NCI-H526 treated with DMSO at 0.1 percent for 48 hours (cell line): Measurements from ENCODE around the gene SMURF2.

Experiments used
- DNase-seq: peaks from one replicate; lab custom pipeline; 2025; lab: John Stamatoyannopoulos, UW

The SMURF2 gene

DNA sequence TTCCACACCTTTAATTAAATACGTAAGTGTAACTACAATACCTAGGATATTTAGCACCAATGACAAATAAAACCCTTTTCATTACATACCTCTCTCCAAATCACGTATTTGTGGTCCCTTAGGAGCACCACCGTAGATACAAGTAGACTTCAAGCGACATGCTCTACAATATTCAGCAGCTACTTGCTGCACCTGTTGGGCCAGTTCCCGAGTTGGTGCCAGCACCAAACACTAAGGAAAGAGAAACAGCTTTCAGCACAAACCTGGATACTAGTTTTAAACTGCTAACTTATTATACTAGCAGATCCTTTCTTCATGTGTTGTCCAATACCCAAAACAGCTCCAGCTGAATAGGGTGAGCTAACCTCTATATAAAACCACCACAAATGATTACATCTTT is 158.8 kb downstream of the SMURF2 start:
- DNase-seq: no peak

DNA sequence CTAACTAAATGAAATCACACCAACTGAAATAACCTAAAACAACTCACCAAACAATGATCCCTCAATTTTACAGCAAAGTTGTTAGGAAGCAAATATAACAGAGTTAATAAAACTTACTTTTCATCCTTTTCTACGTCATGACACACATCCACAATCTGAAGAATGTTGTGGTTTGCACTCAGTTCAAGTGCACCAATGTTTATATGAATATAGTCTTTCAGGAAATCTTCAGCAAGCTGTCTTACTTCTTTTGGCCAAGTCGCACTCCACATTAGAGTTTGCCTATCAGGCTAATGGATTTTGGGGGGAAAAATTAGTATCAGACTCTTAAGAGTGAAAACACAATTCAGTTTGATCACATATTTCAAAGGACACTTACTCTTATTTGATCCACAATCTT is 159.3 kb downstream of the SMURF2 start:
- DNase-seq: no peak

DNA sequence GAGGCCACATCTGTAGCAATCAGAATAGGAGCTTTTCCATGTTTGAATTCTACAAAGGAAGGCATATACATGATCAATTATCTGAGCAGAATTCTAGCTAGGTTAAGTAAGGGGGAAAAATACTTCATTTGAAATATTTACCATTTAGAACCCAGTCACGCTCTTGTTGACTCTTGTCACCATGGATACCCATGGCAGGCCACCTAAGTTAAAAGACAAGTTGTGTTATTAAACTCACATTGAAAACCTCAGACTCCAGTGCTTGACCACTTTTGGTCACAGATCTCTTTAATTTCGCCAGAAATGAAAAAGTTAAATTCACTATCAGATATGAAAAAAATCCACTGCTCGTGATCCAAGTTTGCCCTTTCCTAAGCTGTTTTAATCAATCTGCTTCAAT is 160.1 kb downstream of the SMURF2 start:
- no peak for DNase-seq

DNA sequence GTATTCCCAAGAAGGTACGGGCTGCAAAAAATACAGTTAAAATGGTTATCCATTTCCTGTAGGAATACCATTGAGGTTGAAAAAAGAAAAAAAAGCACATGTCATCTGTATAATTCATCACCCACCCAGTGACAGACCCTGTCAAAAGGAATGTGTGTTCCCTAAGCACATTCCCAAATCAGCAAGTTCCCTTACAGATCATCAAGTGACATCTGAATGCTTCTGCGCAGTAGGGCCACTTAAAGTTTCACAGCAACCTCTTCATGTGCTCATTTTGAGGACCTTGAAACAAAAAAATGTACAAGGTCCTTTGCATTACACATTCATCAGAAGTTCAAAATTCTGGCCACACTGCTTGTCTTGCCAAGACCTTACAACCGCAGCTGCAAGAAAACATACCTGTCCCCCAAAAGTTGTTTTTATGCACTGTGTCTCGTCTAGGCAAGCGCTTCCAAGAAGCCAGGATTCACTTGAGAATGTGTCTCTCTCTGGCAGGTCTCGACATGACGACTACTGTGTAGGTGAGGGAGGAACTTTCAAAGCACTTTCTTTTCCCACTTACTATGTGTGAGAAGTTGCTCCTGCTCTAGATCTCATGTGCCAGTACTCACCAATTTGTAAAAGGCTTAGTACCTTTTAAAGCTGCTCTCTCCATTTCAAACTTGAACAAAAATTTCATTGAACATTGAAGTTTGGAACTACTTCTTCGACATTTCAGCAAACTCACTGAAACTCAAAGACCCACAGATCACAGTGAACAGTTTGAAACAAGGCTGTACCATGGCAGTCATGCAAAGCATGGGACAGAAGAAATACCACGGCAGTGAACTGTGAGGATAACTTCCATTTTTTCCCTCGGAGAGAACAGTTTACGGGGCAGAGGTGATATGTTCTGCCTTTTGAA is 161.0 kb downstream of the SMURF2 start:
- no peak for DNase-seq

DNA sequence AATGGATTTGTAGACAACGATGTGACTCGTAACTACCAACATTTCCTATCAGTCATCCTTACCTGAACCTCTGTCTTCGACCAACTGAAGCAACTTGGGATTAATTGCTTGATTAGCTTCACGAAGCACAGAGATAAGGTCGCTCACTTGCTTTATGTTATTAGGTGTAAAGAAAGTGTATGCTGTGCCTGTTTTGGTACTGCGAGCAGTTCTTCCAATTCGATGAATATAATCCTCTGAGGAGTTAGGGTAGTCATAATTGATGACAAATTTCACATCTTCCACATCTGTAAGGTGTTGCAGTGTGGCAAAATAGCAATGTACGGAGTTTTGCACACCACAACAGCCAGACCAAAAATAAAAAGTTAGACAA is 161.6 kb downstream of the SMURF2 start:
- DNase-seq: no peak

DNA sequence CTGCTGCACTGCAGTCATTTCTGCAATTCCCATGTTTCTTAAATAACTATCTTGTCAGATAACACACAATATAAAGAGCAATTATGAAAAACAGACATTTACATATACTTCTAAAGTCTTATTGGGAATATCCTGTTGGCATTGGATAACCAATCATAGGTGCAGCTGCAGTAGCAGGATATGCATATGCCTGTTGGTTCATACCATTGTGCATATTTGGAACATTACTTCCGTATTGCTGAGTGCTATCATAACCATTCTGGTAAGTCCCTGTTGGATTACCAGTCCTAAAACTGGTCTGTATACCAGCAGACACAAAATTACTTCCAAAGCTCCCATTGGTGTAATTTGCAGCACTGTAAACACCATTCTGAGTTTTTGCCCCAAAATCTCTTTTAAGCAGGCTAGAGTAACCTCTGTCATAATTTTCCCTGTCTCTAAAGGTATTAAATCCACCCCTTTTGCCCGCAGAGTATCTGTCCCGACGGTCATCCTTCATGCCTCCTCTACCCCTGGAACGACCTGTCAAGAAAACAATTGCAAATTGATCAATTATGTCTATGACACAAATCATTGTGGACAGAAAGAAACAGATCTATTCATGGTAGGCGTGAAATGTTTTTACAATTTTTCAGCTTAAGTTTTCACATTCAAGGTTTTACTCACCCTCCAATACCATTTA is 162.2 kb downstream of the SMURF2 start:
- no peak for DNase-seq

DNA sequence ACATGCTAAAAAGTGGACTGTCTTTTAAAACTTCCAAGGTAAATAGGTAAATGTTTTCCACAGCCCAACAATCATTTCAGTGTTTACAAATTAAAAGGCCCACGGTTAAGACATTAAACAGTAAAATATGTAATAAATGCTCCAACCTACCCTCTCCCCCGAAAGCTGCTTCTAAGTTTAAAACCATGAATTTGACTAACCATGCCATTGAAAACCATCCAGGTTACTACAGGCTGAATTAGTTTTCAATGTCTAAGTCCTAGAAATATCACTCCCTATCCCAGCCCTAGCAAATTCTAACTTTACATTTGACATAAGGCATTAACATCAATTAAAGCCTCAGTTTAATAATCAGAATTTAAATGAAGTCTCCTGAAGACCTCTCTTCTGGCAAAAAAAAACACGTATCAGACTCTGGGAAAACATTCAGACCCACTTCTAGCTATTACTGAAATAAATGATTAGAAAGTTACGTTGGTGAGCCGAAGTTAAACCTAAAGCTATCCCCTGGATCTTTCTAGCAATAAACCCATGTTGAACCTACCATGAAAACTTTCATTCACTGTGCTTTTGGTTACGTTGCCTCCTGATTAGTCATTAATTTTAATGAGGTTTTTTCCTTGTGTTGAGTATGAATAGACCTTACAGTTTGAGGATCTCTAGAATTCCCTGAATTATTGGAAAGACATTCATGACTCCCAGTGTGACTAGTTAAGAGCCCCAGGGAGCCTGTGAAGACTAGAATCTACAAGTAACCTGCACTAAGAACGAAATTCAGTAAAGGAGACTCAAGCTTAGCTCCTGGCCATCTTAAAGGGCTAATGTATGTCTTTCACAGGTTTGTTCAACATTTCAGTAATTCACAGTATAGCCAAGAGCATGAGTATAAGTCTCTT is 163.6 kb downstream of the SMURF2 start:
- DNase-seq: no peak

DNA sequence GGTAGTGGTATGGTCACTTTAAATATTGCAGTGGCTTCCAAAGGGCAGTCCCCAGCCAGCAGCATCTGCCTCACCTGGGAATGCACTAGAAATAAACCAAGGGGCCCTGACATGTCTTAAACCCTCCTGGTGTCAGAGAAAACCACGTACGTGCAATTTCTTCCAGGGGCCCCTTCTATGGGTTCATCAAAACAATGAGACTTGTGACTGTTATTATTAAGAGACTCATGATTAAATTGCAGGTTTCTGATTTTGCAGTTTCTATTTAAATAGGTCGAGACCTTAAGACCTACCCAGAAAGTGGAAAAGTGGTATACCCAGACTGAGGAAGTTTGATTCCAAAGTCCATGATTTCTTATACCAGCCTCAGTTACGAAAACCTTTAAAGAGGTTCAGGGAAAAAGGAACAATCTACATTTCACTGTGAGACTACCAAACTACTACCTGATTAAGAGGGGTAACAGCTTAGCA is 164.5 kb downstream of the SMURF2 start:
- DNase-seq: no peak

DNA sequence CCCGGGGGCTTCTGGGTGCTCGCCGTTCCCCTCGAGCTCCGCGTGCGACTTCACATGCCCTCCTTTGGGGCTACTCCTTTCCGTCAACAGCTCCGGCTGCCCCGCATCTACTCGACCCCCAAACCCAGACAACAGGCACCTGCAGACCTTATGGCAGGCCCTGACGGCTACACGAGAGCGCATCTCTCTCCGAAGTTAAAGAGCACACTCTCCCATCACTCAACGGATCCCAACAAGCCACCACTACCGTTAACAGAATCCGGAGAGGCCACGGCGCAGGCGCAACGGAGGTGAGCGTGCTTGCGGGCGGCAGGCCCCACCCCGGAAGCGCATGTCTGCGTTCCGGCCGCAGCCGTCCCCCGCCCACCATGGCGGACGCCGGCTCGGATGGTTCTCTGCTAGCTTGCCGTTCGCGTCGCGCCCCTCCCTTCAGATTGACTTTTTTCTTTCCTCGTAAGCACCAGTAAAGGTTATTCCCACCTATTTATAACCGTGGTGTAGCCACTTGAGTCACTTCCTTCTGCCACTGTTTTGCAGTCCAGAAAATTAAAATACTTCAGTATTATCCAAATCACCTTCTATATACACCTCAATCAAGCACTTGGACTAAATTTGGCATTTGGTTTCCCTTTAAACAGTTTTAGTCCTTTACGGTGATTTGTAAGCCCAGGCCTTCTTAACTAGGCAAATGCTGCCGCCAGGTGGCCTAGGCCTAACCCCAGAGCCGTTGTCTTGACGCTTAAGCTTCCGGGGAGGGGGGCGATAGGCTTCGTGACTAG is 165.1 kb downstream of the SMURF2 start, which contains the start of gene POLG2:
TSS of gene POLG2 (minus strand) at position 269 of the 779 bp plus-strand sequence. CDS start at position 183, 86 bp downstream.
- DNase-seq: peak; percentile 87

DNA sequence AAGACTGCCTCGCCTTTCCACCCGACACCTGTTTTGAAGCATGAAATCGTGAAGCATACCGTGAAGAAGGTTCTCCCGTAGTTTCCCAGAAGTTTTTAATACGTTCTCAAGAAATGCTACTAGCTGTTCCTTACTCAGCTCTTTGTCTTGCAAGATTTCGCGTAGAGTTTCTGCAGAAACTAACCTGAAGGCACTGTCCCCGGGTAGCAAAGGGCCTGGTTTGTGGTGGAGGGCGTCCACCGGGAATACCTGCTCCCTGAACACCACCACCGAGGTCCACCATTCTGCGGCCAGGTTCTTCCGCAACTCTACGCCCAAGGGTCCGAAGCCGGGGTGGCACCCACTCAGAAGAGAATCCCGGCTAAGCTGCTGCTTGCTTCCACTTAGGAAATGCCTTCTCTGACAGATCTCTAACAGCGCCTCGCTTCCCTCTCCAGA is 165.7 kb downstream of the SMURF2 start:
- DNase-seq: no peak
